Stimulated activated CD8-positive, alpha-beta memory T cell treated with anti-CD3 and anti-CD28 coated beads, Interleukin-7, amount 100 ng/mL, for 24 hours (primary cell): Measurements from ENCODE around the gene LRRC74B.

Experiments
- DNase-seq: peaks from one replicate; pipeline ENCODE4 v3.0.0-alpha.2; 2020; ENCODE audit warnings: low read depth

The LRRC74B gene

GRCh38 chr22:21104126-21104691, 58.5 kb downstream of the LRRC74B start:
- DNase-seq, result no peak

DNA sequence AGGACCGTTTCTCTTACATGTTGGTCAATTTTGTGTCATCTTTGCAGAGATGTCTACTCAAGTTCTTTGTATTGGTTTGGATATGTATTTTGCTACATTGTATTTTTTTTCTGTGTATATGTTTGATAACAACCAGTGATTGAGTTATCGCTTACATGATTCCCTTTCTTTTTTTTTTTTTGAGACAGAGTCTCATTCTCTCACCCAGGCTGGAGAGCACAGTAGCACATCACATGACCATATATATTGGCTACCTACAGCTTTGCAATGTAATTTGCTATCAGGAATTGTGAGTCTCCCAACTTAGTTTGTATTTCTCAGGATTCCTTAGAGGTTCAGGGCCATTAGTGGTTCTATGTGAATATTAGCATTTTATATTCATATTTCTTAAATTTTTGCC, 59.5 kb downstream of the LRRC74B start:
- no peak for DNase-seq

- DNase-seq, result no peak
Measured at GRCh38 chr22:21106000-21106399, 60.3 kb downstream of the LRRC74B start.

DNA sequence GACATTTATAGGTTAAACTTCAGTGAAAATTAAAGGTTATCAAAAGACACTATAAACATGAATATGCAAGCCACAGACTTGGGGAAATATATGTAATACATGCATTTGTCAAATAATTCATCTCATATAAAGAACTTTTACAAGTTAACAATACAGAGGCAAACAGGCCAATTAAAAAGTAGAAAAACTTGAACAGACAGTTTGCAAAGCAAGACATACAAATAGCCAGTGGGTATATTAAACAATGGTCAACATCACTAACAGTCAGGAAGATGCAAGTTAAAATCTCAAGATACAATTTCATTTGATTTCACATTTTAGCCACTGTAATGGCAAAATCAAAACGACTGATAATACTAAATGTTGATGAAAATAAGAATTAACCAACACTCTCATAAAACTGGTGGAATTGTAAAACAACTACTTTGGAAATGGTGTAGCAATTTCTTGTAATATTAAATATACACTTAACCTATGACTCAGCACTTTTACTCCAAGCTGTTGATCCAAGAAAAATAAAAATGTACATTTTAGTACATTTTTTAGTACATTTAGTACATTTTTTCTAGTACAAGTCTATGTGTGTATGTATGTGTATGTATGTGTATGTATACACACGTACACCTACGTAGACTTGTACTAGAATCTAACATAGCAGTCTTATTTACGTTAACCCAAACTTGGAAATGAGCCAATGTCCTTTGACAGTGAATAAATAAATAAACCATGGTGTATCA, 62.8 kb downstream of the LRRC74B start:
- DNase-seq, result no peak
